Measurements from ENCODE around the gene TEX264. TPM values are rescaled to one million over a fixed set of nuclear protein-coding genes. Genes with fewer than 3 reads are reported as not detected.

The TEX264 gene
- total and polyA plus RNA-seq, 2 experiments from 2014 or later, result 10.0 to 13.3 TPM

GRCh38 chr3:51700403-51700802 lies 29.4 kb downstream of the TEX264 start (continued):
- no peak for TF ChIP-seq CREB1 (CRISPR knock-in tag; IDR thresholded peaks at IDR 0.05; ENCODE audit: low read depth)
- no peak for TF ChIP-seq REST (IDR thresholded peaks at IDR 0.05; ENCODE audit: unreplicated experiment)
- TF ChIP-seq STAT1 (IDR thresholded peaks at IDR 0.05; ENCODE audit: unreplicated experiment), result no peak
- no peak for TF ChIP-seq ETS1 (IDR thresholded peaks at IDR 0.05)

- DNase-seq (ENCODE audit: low spot score) (no peak), ATAC-seq (no peak)
- peaks cover under 1% of the 10 kb centered on the region; the same call in 1 of the 2 replicates for H3F3A ChIP-seq (replicated peaks; ENCODE audit: low read depth)
- peaks cover 7% of the 10 kb centered on the region for H3K27me3 Mint-ChIP-seq (ENCODE audit: insufficient read depth, low read depth, poor library complexity)
- no peak overlapping the region for H2AFZ ChIP-seq
- H3K4me3 ChIP-seq, result no peak overlapping the region
- no peaks in the 10 kb centered on the region for H3K79me2 ChIP-seq (replicated peaks; ENCODE audit: insufficient read depth)
- H3K27me3 ChIP-seq (ENCODE audit: insufficient read depth), result peaks cover 2% of the 10 kb centered on the region
- peaks cover 16% of the 10 kb centered on the region for H3K4me1 ChIP-seq (ENCODE audit: insufficient read depth)
- no peak overlapping the region for H3K4me2 ChIP-seq
- H3K9me3 Mint-ChIP-seq, result no peaks in the 10 kb centered on the region; the same call in 2 of the 3 replicates
- no peak overlapping the region for H3K27ac Mint-ChIP-seq
- H3K36me3 ChIP-seq (ENCODE audit: insufficient read depth), result no peaks in the 10 kb centered on the region
- H3K27ac ChIP-seq (ENCODE audit: low read depth), result no peak overlapping the region
- no peak overlapping the region for H3K4me3 Mint-ChIP-seq
- 0 out of 3 replicates have a peak, but pooled peaks cover 2% of the 10 kb centered on the region for H3K36me3 Mint-ChIP-seq (ENCODE audit: low read depth)
- H3K9me2 ChIP-seq (ENCODE audit: insufficient read depth), result no peaks in the 10 kb centered on the region
- peaks cover 31% of the 10 kb centered on the region for H3K4me1 Mint-ChIP-seq
- H4K20me1 ChIP-seq (replicated peaks; ENCODE audit: insufficient read depth), result no peaks in the 10 kb centered on the region; the same call in 1 of the 2 replicates
- TF ChIP-seq REST (IDR thresholded peaks at IDR 0.05; ENCODE audit: unreplicated experiment) (no peak), CREB1 (CRISPR knock-in tag; IDR thresholded peaks at IDR 0.05; ENCODE audit: low read depth) (no peak), EZH2 (IDR thresholded peaks at IDR 0.05; ENCODE audit: low read depth, unreplicated experiment) (no peak), ZNF462 (CRISPR knock-in tag; IDR thresholded peaks at IDR 0.05) (no peak), ZNF114 (CRISPR knock-in tag; IDR thresholded peaks at IDR 0.05) (no peak), ETS1 (IDR thresholded peaks at IDR 0.05) (no peak), POLR2AphosphoS5 (IDR thresholded peaks at IDR 0.05; ENCODE audit: low read depth) (no peak), JUNB (IDR thresholded peaks at IDR 0.05; ENCODE audit: unreplicated experiment) (no peak)
Measured at GRCh38 chr3:51702156-51702555, 31.1 kb downstream of the TEX264 start.

All from GM23338 (cell line).